Lung (tissue), 12 donors: ENCODE data around the gene RAB4B. TPM values are rescaled to one million over a fixed set of nuclear protein-coding genes. Genes with fewer than 3 reads are reported as not detected.

Experiments
- ATAC-seq: fragments of 200-7000 bp; cut with Tn5 transposase; one replicate; pipeline ENCODE4 v1.9.1; 2020; ENCODE audit warnings: moderate number of reproducible peaks; ENCODE audit not compliant: insufficient read depth, low FRiP score
- DNase-seq, 3 donors: peaks; one replicate each; pipeline ENCODE4 v3.0.0-alpha.2; 2013 to 2017
- H3K27ac ChIP-seq, 2 donors: one replicate each; pipeline ENCODE4 v1.5.1; 2013; ENCODE audit warnings: mild to moderate bottlenecking in 2 of 2, moderate library complexity in 2 of 2, control low read depth in 1 of 2, inconsistent platforms in 1 of 2, low read depth in 1 of 2, low read length in 1 of 2
- H3K27me3 ChIP-seq, 3 donors: one replicate each; pipeline ENCODE4 v1.5.1; 2013; ENCODE audit warnings: low read length in 2 of 3; ENCODE audit not compliant: control insufficient read depth in 3 of 3, insufficient read depth in 3 of 3
- H3K36me3 ChIP-seq, 4 donors: one replicate each; pipeline ENCODE4 v1.5.1; 2013; ENCODE audit warnings: low read length in 4 of 4, mild to moderate bottlenecking in 1 of 4, moderate library complexity in 1 of 4; ENCODE audit not compliant: control insufficient read depth in 4 of 4, insufficient read depth in 4 of 4
- H3K4me1 ChIP-seq, 5 donors: one replicate each; pipeline ENCODE4 v1.5.1; 2013; ENCODE audit warnings: low read length in 5 of 5, mild to moderate bottlenecking in 2 of 5, moderate library complexity in 1 of 5; ENCODE audit not compliant: control insufficient read depth in 5 of 5, insufficient read depth in 5 of 5
- H3K4me3 ChIP-seq: one replicate; pipeline ENCODE4 v1.5.1; 2013; ENCODE audit warnings: mild to moderate bottlenecking, control low read depth, moderate library complexity
- H3K9ac ChIP-seq, 2 donors: one replicate each; pipeline ENCODE4 v1.5.1; 2013; ENCODE audit warnings: low read length in 2 of 2, control low read depth in 1 of 2; ENCODE audit not compliant: insufficient read depth in 1 of 2
- H3K9me3 ChIP-seq, 4 donors: one replicate each; pipeline ENCODE4 v1.5.1; 2013; ENCODE audit warnings: low read length in 3 of 4, mild to moderate bottlenecking in 1 of 4, moderate library complexity in 1 of 4; ENCODE audit not compliant: control insufficient read depth in 4 of 4, insufficient read depth in 3 of 4
- CTCF ChIP-seq: IDR thresholded peaks from 2 replicates; pipeline ENCODE4 v1.5.1; 2012; ENCODE audit warnings: mild to moderate bottlenecking; ENCODE audit errors: control extremely low read depth, extremely low read depth
- WGBS, 2 donors: extraction: QIAGEN DNeasy Blood & Tissue Kit; methylation state at CpG; one replicate each; pipeline ENCODE4 v1.1.7; 2013; 5-methylcytosine and 5-hydroxymethylcytosine counted together
- polyA plus RNA-seq, 2 donors: library from polyadenylated mRNA; stranded (reverse); fragments of 200-250 nt; gene quantifications; one replicate each; pipeline ENCODE4 v1.2.1, GENCODE V29; 2013
- total RNA-seq, 2 donors: library from RNA; depleted of rRNA in 1 of 2; stranded (reverse); fragments of >200 nt in 1 of 2; gene quantifications; one replicate each; pipeline ENCODE4 v1.2.1, GENCODE V29; 2014 to 2021
- donor health status: control.
- donor health status: control.
- donor health status: Bipolar disorder and iron deficiency.
- donor health status: healthy.
- donor health status: DM: yes; HTN: yes; CAD: no.

Gene RAB4B
- total and polyA plus RNA-seq, 4 donors = 11.5 to 90.9 (median 75.8) TPM

DNA sequence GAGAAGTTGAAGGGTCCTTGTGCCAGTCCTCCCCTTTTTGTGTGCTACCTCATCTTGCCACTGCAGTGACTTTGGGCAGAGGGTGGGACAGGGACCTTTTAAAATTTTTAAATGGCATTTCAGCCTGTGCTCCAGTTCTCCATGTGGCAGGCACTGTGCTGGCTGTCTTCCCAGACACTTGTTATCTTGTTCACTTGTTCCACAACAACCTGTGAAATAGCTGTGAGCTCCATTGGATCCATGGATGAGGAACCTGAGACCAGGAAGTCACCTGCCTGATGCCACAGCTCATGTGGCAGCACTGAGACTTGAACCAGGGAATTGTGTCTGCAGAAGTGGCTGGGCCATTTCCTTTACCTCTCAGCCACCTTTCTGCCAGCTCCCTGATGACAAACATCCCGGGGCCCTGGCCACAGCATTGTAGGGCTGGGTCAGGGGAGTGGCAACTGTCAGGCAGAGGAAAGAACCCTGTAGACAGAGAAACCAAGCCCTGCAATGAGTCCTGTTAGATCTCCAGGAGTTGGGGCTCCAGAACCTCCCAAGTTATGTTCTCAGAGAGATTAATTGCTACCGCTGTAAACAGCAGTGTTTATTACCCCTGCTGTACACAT, 27.3 kb downstream of the RAB4B start:
- H3K4me1 ChIP-seq = peaks cover 21 to 57% (median 51%) of the 10 kb centered on the region in 5 donors
- no peaks in the 10 kb centered on the region for H3K27me3 ChIP-seq
- peak overlapping the region; percentile 59 to 84 for H3K27ac ChIP-seq
- 65% methylated on average over 2 of the region's 2 CpGs for WGBS, 2 donors
- peaks cover 0 to 41% (median 26%) of the 10 kb centered on the region in 4 donors for H3K36me3 ChIP-seq
- no peak overlapping the region for H3K9ac ChIP-seq
- DNase-seq (no peak), ATAC-seq (no peak)
- no peak for TF ChIP-seq CTCF
- H3K4me3 ChIP-seq = no peak overlapping the region
- H3K9me3 ChIP-seq = no peaks in the 10 kb centered on the region

DNA sequence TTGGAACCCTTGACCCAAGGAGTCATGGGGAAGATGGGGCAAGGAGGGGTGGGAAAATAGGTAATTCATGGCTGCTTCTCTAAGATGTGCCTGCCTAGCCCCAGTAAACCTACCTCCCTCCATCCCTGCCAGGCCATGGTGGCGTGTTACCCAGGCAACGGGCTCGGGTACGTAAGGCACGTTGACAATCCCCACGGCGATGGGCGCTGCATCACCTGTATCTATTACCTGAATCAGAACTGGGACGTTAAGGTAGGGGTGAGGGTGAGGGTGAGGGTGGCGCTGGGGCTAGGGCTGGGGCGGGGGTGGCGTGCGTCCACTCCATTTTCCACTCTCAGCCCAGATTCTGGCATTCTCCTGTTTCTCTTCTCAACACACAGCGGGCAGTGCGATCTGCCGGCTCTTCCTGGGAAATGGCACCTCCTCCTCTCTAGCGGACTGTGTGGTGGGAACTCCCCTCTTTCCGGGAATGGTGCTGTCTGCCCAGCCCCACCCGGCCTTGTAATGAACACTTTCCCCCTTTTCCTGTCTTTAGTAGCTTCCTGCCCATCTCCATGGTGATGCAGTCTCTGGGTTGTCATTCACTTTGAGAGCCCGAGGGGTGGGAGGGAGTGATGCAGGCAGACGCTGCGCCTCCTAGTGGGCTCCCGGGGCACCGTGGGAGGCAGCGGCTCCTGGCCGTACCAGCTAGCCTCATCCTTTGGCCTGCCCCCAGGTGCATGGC, 28.5 kb downstream of the RAB4B start:
- Histone ChIP-seq H3K4me3 (no peak overlapping the region), H3K27ac (peak overlapping the region in 1 of 2 donors; percentile 81), H3K9ac (no peak overlapping the region), H3K4me1 (peaks cover 11 to 52% (median 46%) of the 10 kb centered on the region in 5 donors), H3K36me3 (peaks cover 0 to 33% (median 25%) of the 10 kb centered on the region in 4 donors), H3K9me3 (no peaks in the 10 kb centered on the region), H3K27me3 (no peaks in the 10 kb centered on the region)
- WGBS, 2 donors = 26 to 35% methylated on average over 26 of the region's 26 CpGs
- ATAC-seq = peak; percentile 13
- peak; percentile 92 to 96 (median 94) for DNase-seq
- peak; percentile 62 for TF ChIP-seq CTCF

- peaks cover 8 to 52% (median 44%) of the 10 kb centered on the region in 5 donors for H3K4me1 ChIP-seq
- no peak overlapping the region for H3K4me3 ChIP-seq
- peak overlapping the region in 1 of 2 donors; percentile 79 for H3K27ac ChIP-seq
- DNase-seq = no peak
- peaks cover 0 to 33% (median 23%) of the 10 kb centered on the region in 4 donors for H3K36me3 ChIP-seq
- TF ChIP-seq CTCF = no peak
- ATAC-seq = no peak
- no peak overlapping the region for H3K9ac ChIP-seq
- H3K9me3 ChIP-seq = no peaks in the 10 kb centered on the region
- no peaks in the 10 kb centered on the region for H3K27me3 ChIP-seq
- WGBS, 2 donors = 66 to 78% methylated on average over 18 of the region's 18 CpGs
Measured at GRCh38 chr19:40807147-40808020, 29.3 kb downstream of the RAB4B start.
